Ovary (tissue), 9 donors: ENCODE results near the gene FBXL19. TPM values are rescaled to one million over a fixed set of nuclear protein-coding genes. Genes with fewer than 3 reads are reported as not detected.

Experiments used
- DNase-seq, 5 donors: peaks; one replicate each; pipeline ENCODE4 v3.0.0-alpha.2; 2019 to 2020
- H3K27ac ChIP-seq, 2 donors: fragments of 200-600 bp; one replicate each; pipeline versions ENCODE4 v1.5.1 to v1.8.0; 2019 to 2022
- H3K27me3 ChIP-seq: fragments of 200-600 bp; one replicate; pipeline ENCODE4 v1.8.0; 2022
- H3K36me3 ChIP-seq: fragments of 200-600 bp; sonication (generic); one replicate; pipeline ENCODE4 v1.5.1; 2019
- H3K4me1 ChIP-seq: one replicate; pipeline ENCODE4 v1.8.1; 2013; ENCODE audit warnings: mild to moderate bottlenecking, moderate library complexity; ENCODE audit not compliant: insufficient read depth
- H3K4me3 ChIP-seq: fragments of 200-600 bp; sonication (generic); one replicate; pipeline ENCODE4 v1.5.1; 2017
- H3K9me3 ChIP-seq, 2 donors: fragments of 200-600 bp in 1 of 2; sonication (generic) in 1 of 2; one replicate each; pipeline versions ENCODE4 v1.5.1 to v1.8.1; 2013 to 2019; ENCODE audit warnings: mild to moderate bottlenecking in 1 of 2, moderate library complexity in 1 of 2
- CTCF ChIP-seq, 3 donors: fragments of 450-650 bp in 2 of 3; fragments of 200-600 bp in 1 of 3; IDR thresholded peaks; one replicate each; pipeline versions ENCODE4 v1.5.1 to v1.8.0; 2016 to 2022; ENCODE audit warnings: antibody characterized with exemption in 3 of 3, mild to moderate bottlenecking in 1 of 3
- EP300 ChIP-seq: sonication (generic); formaldehyde crosslinking; IDR thresholded peaks from one replicate; pipeline ENCODE4 v1.6.1; 2017; ENCODE audit warnings: antibody characterized with exemption
- POLR2A ChIP-seq: fragments of 450-650 bp; IDR thresholded peaks from one replicate; pipeline ENCODE4 v1.6.1; 2017; ENCODE audit warnings: antibody characterized with exemption, mild to moderate bottlenecking, moderate library complexity
- WGBS, 3 donors: extraction: QIAGEN DNeasy Blood & Tissue Kit in 1 of 3; methylation state at CpG; one replicate each; pipeline versions ENCODE4 v1.1.5 to v1.1.7; 2013 to 2017; 5-methylcytosine and 5-hydroxymethylcytosine counted together
- intact Hi-C, 4 donors: fragments of 100-400 bp; cut with DNase I; formaldehyde crosslinking; loops; one replicate each; pipeline versions ENCODE4 v1.11.0 to v1.15.1; 2022 to 2023
- polyA plus RNA-seq, 2 donors: library from polyadenylated mRNA; stranded (reverse); fragments of 200-250 nt in 1 of 2; fragments of 350-450 nt in 1 of 2; fragmentation: Illumina TruSeq in 1 of 2; extraction: RNeasy Lipid Tissue Mini Kit (QIAGEN cat#74804) in 1 of 2; gene quantifications; one replicate each; pipeline ENCODE4 v1.2.3, GENCODE V29; 2013 to 2014
- total RNA-seq, 7 donors: library from RNA; depleted of rRNA in 2 of 7; stranded (reverse); fragments of >200 nt in 2 of 7; fragmentation: NEBNext Ultra II Directional in 3 of 7; extraction: Animal tissue kit (Norgen Biotek cat#: 25700) in 3 of 7; gene quantifications; one replicate each; pipeline versions ENCODE4 v1.1.0 to v1.2.4, GENCODE V29; 2016 to 2023
- donor health status: DM: no; HTN: no; CAD: no; lungs with moderate emphysema.
- donor health status: DM: no; HTN: no; CAD: no.
- donor health status: Bipolar disorder and iron deficiency.
- donor health status: DM: yes; HTN: yes; CAD: no.
- donor health status: DM: no; HTN: no; CAD: no.
- donor health status: DM: yes; HTN: yes; CAD: no.

Gene FBXL19
- total and polyA plus RNA-seq, 9 donors = 1.6 to 24.3 (median 14.4) TPM

GRCh38 chr16:30903596-30903995 is 19.8 kb upstream of the FBXL19 start:
- Histone ChIP-seq H3K4me3 (no peak overlapping the region), H3K36me3 (no peaks in the 10 kb centered on the region), H3K4me1 (peaks cover 5% of the 10 kb centered on the region), H3K27me3 (no peaks in the 10 kb centered on the region), H3K27ac (no peak overlapping the region), H3K9me3 (no peaks in the 10 kb centered on the region)
- intact Hi-C loops = loop anchor here in 1 of 4 donors (5.0 kb wide), 1 partner anchor 56 kb away; no protein-coding TSS in a partner anchor
- 73 to 85% (median 79%) methylated on average over 4 of the region's 4 CpGs for WGBS, 3 donors
- no peak for DNase-seq
- TF ChIP-seq POLR2A = no peak
- TF ChIP-seq EP300 = no peak
- TF ChIP-seq CTCF (IDR thresholded peaks at IDR 0.05) = no peak

- Histone ChIP-seq H3K9me3 (no peaks in the 10 kb centered on the region), H3K36me3 (no peaks in the 10 kb centered on the region), H3K27me3 (no peaks in the 10 kb centered on the region), H3K27ac (no peak overlapping the region), H3K4me3 (no peak overlapping the region), H3K4me1 (peaks cover 5% of the 10 kb centered on the region)
- 85 to 90% (median 88%) methylated on average over 11 to 19 of the region's 19 CpGs for WGBS, 3 donors
- no peak for TF ChIP-seq EP300
- TF ChIP-seq CTCF (IDR thresholded peaks at IDR 0.05) = no peak
- intact Hi-C loops = loop anchor here in 1 of 4 donors (5.0 kb wide), 1 partner anchor 57 kb away; no protein-coding TSS in a partner anchor
- no peak for DNase-seq
Observed at GRCh38 chr16:30904114-30904780, 19.1 kb upstream of the FBXL19 start.

GRCh38 chr16:30907064-30907463 is 16.3 kb upstream of the FBXL19 start:
- whole genome bisulfite sequencing, 3 donors = 80 to 84% (median 82%) methylated on average over 4 of the region's 4 CpGs
- Histone ChIP-seq H3K27ac (no peak overlapping the region), H3K36me3 (no peaks in the 10 kb centered on the region), H3K27me3 (no peaks in the 10 kb centered on the region), H3K4me1 (peaks cover 3% of the 10 kb centered on the region), H3K9me3 (no peaks in the 10 kb centered on the region), H3K4me3 (no peak overlapping the region)
- intact Hi-C loops = loop anchor here in 1 of 4 donors (5.0 kb wide), 1 partner anchor 60 kb away; no protein-coding TSS in a partner anchor
- TF ChIP-seq POLR2A (no peak), EP300 (no peak)
- no peak for DNase-seq

- 71 to 75% (median 74%) methylated on average over 18 of the region's 18 CpGs for WGBS, 3 donors
- intact Hi-C loops = loop anchor here in 1 of 4 donors (5.0 kb wide), 1 partner anchor 68 kb away; no protein-coding TSS in a partner anchor
Observed at GRCh38 chr16:30910427-30911029, 12.8 kb upstream of the FBXL19 start.

More at GRCh38 chr16:30910427-30911029, 12.8 kb upstream of the FBXL19 start:
- H3K27me3 ChIP-seq = no peaks in the 10 kb centered on the region
- no peak for DNase-seq
- no peak for TF ChIP-seq EP300
- TF ChIP-seq CTCF (IDR thresholded peaks at IDR 0.05) = no peak
- TF ChIP-seq POLR2A = no peak
- no peaks in the 10 kb centered on the region for H3K9me3 ChIP-seq
- H3K4me3 ChIP-seq = no peak overlapping the region
- no peaks in the 10 kb centered on the region for H3K4me1 ChIP-seq
- H3K27ac ChIP-seq = no peak overlapping the region
- H3K36me3 ChIP-seq = no peaks in the 10 kb centered on the region
